ENCODE measurements around the gene ZNF414. TPM values are rescaled to one million over a fixed set of nuclear protein-coding genes. Genes with fewer than 3 reads are reported as not detected.
A peak's percentile ranks its signal among the peaks of the same experiment; 100 is the strongest.

Gene ZNF414
- total and polyA plus RNA-seq, 9 of the 15 experiments (the other 6 are each of a cell fraction or from before 2014, with no cell fraction given), result 0.03 to 27.2 (median 2.2) TPM; not detected in 2

GRCh38 chr19:8515317-8515716 is 1.4 kb upstream of the ZNF414 start (continued):
- TF ChIP-seq, protein P1, sequence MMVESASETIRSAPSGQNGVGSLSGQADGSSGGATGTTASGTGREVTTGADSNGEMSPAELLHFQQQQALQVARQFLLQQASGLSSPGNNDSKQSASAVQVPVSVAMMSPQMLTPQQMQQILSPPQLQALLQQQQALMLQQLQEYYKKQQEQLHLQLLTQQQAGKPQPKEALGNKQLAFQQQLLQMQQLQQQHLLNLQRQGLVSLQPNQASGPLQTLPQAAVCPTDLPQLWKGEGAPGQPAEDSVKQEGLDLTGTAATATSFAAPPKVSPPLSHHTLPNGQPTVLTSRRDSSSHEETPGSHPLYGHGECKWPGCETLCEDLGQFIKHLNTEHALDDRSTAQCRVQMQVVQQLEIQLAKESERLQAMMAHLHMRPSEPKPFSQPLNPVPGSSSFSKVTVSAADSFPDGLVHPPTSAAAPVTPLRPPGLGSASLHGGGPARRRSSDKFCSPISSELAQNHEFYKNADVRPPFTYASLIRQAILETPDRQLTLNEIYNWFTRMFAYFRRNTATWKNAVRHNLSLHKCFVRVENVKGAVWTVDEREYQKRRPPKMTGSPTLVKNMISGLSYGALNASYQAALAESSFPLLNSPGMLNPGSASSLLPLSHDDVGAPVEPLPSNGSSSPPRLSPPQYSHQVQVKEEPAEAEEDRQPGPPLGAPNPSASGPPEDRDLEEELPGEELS (CRISPR knock-in tag; IDR thresholded peaks at IDR 0.05; ENCODE audit: borderline replicate concordance), result no peak
- TF ChIP-seq, protein P2, sequence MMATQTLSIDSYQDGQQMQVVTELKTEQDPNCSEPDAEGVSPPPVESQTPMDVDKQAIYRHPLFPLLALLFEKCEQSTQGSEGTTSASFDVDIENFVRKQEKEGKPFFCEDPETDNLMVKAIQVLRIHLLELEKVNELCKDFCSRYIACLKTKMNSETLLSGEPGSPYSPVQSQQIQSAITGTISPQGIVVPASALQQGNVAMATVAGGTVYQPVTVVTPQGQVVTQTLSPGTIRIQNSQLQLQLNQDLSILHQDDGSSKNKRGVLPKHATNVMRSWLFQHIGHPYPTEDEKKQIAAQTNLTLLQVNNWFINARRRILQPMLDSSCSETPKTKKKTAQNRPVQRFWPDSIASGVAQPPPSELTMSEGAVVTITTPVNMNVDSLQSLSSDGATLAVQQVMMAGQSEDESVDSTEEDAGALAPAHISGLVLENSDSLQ (IDR thresholded peaks at IDR 0.05), result 0 out of 2 replicates have a peak, but pooled peaks have one; percentile 40
- TF ChIP-seq FOS (IDR thresholded peaks at IDR 0.05; ENCODE audit: extremely low read depth, insufficient read length) (no peak), ZNF449 (CRISPR knock-in tag; IDR thresholded peaks at IDR 0.05) (no peak), HDAC8 (tag; IDR thresholded peaks at IDR 0.05) (no peak), TFAP4 (CRISPR knock-in tag; IDR thresholded peaks at IDR 0.05; ENCODE audit: borderline replicate concordance) (peak; percentile 12; the same call in 1 of the 2 replicates), HNRNPL (IDR thresholded peaks at IDR 0.05; ENCODE audit: low read depth, low read length) (no peak), TCFL5 (CRISPR knock-in tag; conservative IDR thresholded peaks at IDR 0.05) (no peak), SMARCE1 (IDR thresholded peaks at IDR 0.05) (0 out of 2 replicates have a peak, but pooled peaks have one; percentile 12), JUND (IDR thresholded peaks at IDR 0.05; ENCODE audit: borderline replicate concordance, low read depth, low read length) (no peak), JUND (tag; IDR thresholded peaks at IDR 0.05; ENCODE audit: borderline replicate concordance, low read depth, low read length) (no peak), SAFB2 (IDR thresholded peaks at IDR 0.05; ENCODE audit: borderline replicate concordance, low read depth, low read length, severe bottlenecking) (no peak), SRSF7 (optimal IDR thresholded peaks at IDR 0.05; ENCODE audit: low read depth, low read length) (no peak), E2F4 (CRISPR knock-in tag; IDR thresholded peaks at IDR 0.05; ENCODE audit: low read depth) (no peak), ESRRA (IDR thresholded peaks at IDR 0.05; ENCODE audit: borderline replicate concordance, low read depth) (0 out of 2 replicates have a peak, but pooled peaks have one; percentile 35), KDM2B (CRISPR knock-in tag; IDR thresholded peaks at IDR 0.05) (no peak), SP1 (CRISPR knock-in tag; IDR thresholded peaks at IDR 0.05) (no peak), GABPB2 (CRISPR knock-in tag; conservative IDR thresholded peaks at IDR 0.05) (no peak), NRF1 (conservative IDR thresholded peaks at IDR 0.05 in 1 of 2, IDR thresholded peaks at IDR 0.05 in 1 of 2) (peak; percentile 53 to 58; a peak in 3 of 4 replicates)
- TF ChIP-seq, protein P3, sequence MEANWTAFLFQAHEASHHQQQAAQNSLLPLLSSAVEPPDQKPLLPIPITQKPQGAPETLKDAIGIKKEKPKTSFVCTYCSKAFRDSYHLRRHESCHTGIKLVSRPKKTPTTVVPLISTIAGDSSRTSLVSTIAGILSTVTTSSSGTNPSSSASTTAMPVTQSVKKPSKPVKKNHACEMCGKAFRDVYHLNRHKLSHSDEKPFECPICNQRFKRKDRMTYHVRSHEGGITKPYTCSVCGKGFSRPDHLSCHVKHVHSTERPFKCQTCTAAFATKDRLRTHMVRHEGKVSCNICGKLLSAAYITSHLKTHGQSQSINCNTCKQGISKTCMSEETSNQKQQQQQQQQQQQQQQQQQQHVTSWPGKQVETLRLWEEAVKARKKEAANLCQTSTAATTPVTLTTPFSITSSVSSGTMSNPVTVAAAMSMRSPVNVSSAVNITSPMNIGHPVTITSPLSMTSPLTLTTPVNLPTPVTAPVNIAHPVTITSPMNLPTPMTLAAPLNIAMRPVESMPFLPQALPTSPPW (CRISPR knock-in tag; IDR thresholded peaks at IDR 0.05), result peak; percentile 30; the same call in 1 of the 2 replicates

Data from K562 (cell line).